Measurements from ENCODE around the gene PRL. TPM values are rescaled to one million over a fixed set of nuclear protein-coding genes. Genes with fewer than 3 reads are reported as not detected.

The PRL gene
- total and polyA plus RNA-seq, 2 of the 13 experiments (the other 11 are each of a cell fraction or from before 2014, with no cell fraction given) = not detected

DNA sequence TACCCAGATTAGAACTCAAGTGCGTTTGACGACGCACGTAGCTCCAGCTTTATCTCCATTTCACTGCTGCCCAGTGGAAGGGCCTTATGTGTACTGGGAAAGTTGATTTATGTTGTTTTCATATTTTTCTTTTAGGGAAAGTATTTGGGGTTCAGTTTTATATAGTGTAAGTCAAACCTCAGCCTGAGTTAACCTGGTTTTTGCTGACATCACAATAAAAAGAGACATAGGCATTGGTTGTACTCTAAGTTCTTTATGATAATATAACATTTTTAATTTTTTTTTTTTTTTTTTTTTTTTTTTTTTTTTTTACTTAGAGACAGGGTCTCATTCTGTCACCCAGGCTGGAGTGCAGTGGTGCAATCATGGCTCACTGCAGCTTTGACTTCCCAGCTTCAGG is 34.1 kb upstream of the PRL start:
- CTCF ChIA-PET (ENCODE audit: low intra/inter-chr PET ratio, low total read pairs) = no interaction called here
- DNase-seq (ENCODE audit: low spot score) (no peak), FAIRE-seq (no peak), ATAC-seq (no peak)
- Histone ChIP-seq H3K27ac (ENCODE audit: extremely low read length, insufficient read depth, low read length) (no peak overlapping the region), H4K20me1 (ENCODE audit: insufficient read depth, low read length) (no peaks in the 10 kb centered on the region), H3K4me3 (replicated peaks in 1 of 3; ENCODE audit: insufficient read depth in 1 of 3, low read depth in 2 of 3, low read length in 3 of 3) (no peak overlapping the region), H2AFZ (ENCODE audit: low read length) (no peak overlapping the region), H3K4me2 (ENCODE audit: low read depth, low read length) (no peak overlapping the region), H3K36me3 (replicated peaks in 1 of 2; ENCODE audit: control insufficient read depth in 1 of 2, insufficient read depth in 2 of 2, low read length in 2 of 2) (no peaks in the 10 kb centered on the region), H3K79me2 (ENCODE audit: insufficient read depth, low read length) (no peaks in the 10 kb centered on the region), H3K9me3 (ENCODE audit: low read length) (peaks cover 82% of the 10 kb centered on the region), H3K9ac (ENCODE audit: insufficient read depth, low read depth, low read length) (no peak overlapping the region), H3K27me3 (ENCODE audit: control insufficient read depth in 1 of 2, insufficient read depth in 2 of 2, low read length in 2 of 2) (no peaks in the 10 kb centered on the region; a peak in 1 of 5 replicates), H3K4me1 (ENCODE audit: insufficient read depth, low read length) (no peaks in the 10 kb centered on the region)
- in situ Hi-C loops (cut with HindIII; ENCODE audit: extremely low pct_ligation_motif_present, low pct_unique_long_range_greater_than_20kb) = no loop called here
- no TSS peak for BruUV-seq (replicated peaks)
- POLR2A ChIA-PET = no interaction called here
- 79% methylated on average over 4 of the region's 4 CpGs for WGBS (ENCODE audit: low lambda C conversion rate)
- intact Hi-C loops (cut with micrococcal nuclease; ENCODE audit: unreplicated experiment) = no loop called here
- TF ChIP-seq ZNF879 (CRISPR knock-in tag; IDR thresholded peaks at IDR 0.05) = no peak
- TF ChIP-seq MAFK (conservative IDR thresholded peaks at IDR 0.05 in 1 of 2, IDR thresholded peaks at IDR 0.05 in 1 of 2; ENCODE audit: low read length in 2 of 2) = peak; percentile 93 to 96
- peak; percentile 93 for TF ChIP-seq MAFF (IDR thresholded peaks at IDR 0.05; ENCODE audit: low read depth, low read length)

DNA sequence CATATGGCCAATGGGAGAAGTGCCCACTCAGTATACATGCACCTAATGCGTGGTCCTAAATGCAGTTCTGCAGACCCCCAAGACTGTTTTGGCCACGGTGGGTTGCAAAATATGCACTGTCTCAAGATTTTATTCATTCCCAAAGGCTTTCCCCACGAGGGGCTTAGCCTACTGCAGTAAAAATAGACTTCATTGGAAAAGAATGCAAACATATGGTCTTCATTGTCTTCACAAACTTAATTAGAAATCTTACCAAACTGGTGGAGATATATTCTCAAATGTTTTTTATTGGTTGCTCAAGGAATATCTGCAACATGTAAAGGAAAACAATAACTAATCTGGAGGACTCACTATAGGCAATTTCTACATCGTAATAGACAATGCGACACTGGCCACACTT is 31.6 kb upstream of the PRL start:
- no peak overlapping the region for H3K4me3 ChIP-seq (replicated peaks in 1 of 3; ENCODE audit: insufficient read depth in 1 of 3, low read depth in 2 of 3, low read length in 3 of 3)
- in situ Hi-C loops (cut with HindIII; ENCODE audit: extremely low pct_ligation_motif_present, low pct_unique_long_range_greater_than_20kb) = no loop called here
- BruUV-seq (replicated peaks) = no TSS peak

More for the DNA sequence above, 31.6 kb upstream of the PRL start:
- peaks cover 86% of the 10 kb centered on the region for H3K9me3 ChIP-seq (ENCODE audit: low read length)
- intact Hi-C loops (cut with micrococcal nuclease; ENCODE audit: unreplicated experiment) = no loop called here
- no peaks in the 10 kb centered on the region for H3K79me2 ChIP-seq (ENCODE audit: insufficient read depth, low read length)
- no peak overlapping the region for H3K27ac ChIP-seq (ENCODE audit: extremely low read length, insufficient read depth, low read length)
- H3K4me2 ChIP-seq (ENCODE audit: low read depth, low read length) = no peak overlapping the region
- no peaks in the 10 kb centered on the region for H3K36me3 ChIP-seq (replicated peaks in 1 of 2; ENCODE audit: control insufficient read depth in 1 of 2, insufficient read depth in 2 of 2, low read length in 2 of 2)
- no peaks in the 10 kb centered on the region; a peak in 1 of 5 replicates for H3K27me3 ChIP-seq (ENCODE audit: control insufficient read depth in 1 of 2, insufficient read depth in 2 of 2, low read length in 2 of 2)
- POLR2A ChIA-PET = no interaction called here
- no peaks in the 10 kb centered on the region for H4K20me1 ChIP-seq (ENCODE audit: insufficient read depth, low read length)
- FAIRE-seq (no peak), ATAC-seq (no peak), DNase-seq (ENCODE audit: low spot score) (no peak)
- no peak overlapping the region for H2AFZ ChIP-seq (ENCODE audit: low read length)
- no peak overlapping the region for H3K9ac ChIP-seq (ENCODE audit: insufficient read depth, low read depth, low read length)
- H3K4me1 ChIP-seq (ENCODE audit: insufficient read depth, low read length) = no peaks in the 10 kb centered on the region
- 24% methylated on average over 5 of the region's 5 CpGs for WGBS (ENCODE audit: low lambda C conversion rate)
- CTCF ChIA-PET (ENCODE audit: low intra/inter-chr PET ratio, low total read pairs) = no interaction called here
- TF ChIP-seq ZNF703 (CRISPR knock-in tag; IDR thresholded peaks at IDR 0.05; ENCODE audit: borderline replicate concordance) (no peak), ZIK1 (CRISPR knock-in tag; IDR thresholded peaks at IDR 0.05; ENCODE audit: borderline replicate concordance, low read depth) (no peak), ZNF205 (CRISPR knock-in tag; IDR thresholded peaks at IDR 0.05) (no peak), ZNF776 (CRISPR knock-in tag; IDR thresholded peaks at IDR 0.05) (no peak), PTBP1 (IDR thresholded peaks at IDR 0.05; ENCODE audit: low read depth, low read length, poor library complexity, severe bottlenecking) (no peak), ZNF138 (CRISPR knock-in tag; IDR thresholded peaks at IDR 0.05; ENCODE audit: low read depth) (no peak), SP140L (CRISPR knock-in tag; IDR thresholded peaks at IDR 0.05; ENCODE audit: borderline replicate concordance) (no peak), ZKSCAN8 (CRISPR knock-in tag; IDR thresholded peaks at IDR 0.05; ENCODE audit: borderline replicate concordance) (no peak), KLF13 (CRISPR knock-in tag; IDR thresholded peaks at IDR 0.05) (no peak), ASH2L (IDR thresholded peaks at IDR 0.05; ENCODE audit: insufficient read length, low read depth, low read length) (no peak), HNF4G (IDR thresholded peaks at IDR 0.05; ENCODE audit: borderline replicate concordance, low read depth, low read length) (no peak), HNF4G (CRISPR knock-in tag; IDR thresholded peaks at IDR 0.05; ENCODE audit: borderline replicate concordance, low read depth) (no peak)
- TF ChIP-seq, protein P1, sequence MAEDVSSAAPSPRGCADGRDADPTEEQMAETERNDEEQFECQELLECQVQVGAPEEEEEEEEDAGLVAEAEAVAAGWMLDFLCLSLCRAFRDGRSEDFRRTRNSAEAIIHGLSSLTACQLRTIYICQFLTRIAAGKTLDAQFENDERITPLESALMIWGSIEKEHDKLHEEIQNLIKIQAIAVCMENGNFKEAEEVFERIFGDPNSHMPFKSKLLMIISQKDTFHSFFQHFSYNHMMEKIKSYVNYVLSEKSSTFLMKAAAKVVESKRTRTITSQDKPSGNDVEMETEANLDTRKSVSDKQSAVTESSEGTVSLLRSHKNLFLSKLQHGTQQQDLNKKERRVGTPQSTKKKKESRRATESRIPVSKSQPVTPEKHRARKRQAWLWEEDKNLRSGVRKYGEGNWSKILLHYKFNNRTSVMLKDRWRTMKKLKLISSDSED (CRISPR knock-in tag; IDR thresholded peaks at IDR 0.05) = no peak
- TF ChIP-seq, protein P2, sequence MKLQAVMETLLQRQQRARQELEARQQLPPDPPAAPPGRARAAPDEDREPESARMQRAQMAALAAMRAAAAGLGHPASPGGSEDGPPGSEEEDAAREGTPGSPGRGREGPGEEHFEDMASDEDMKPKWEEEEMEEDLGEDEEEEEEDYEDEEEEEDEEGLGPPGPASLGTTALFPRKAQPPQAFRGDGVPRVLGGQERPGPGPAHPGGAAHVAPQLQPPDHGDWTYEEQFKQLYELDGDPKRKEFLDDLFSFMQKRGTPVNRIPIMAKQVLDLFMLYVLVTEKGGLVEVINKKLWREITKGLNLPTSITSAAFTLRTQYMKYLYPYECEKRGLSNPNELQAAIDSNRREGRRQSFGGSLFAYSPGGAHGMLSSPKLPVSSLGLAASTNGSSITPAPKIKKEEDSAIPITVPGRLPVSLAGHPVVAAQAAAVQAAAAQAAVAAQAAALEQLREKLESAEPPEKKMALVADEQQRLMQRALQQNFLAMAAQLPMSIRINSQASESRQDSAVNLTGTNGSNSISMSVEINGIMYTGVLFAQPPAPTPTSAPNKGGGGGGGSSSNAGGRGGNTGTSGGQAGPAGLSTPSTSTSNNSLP (IDR thresholded peaks at IDR 0.05; ENCODE audit: low read depth, low read length) = no peak

Measured in HepG2 (cell line).